ENCODE data around the gene ARHGEF38.

DNA sequence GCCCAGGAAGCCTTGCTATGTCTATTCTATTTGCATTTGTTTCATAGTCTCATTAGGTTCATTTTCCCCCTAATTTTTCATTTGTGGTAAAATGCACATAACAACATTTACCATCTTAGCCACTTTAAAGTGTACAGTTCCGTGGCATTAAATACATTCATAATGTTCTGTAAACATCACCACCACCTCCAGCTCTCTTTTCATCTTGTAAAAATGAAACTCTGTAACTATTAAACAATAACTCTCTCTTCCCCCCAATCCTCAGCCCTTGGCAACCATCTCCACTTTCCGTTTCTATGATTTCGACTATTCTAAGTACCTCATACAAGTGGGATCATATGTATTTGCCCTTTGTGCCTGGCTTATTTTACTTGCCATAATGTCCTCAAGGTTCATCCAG, 19.9 kb downstream of the ARHGEF38 start:
- TF ChIP-seq, protein P1, sequence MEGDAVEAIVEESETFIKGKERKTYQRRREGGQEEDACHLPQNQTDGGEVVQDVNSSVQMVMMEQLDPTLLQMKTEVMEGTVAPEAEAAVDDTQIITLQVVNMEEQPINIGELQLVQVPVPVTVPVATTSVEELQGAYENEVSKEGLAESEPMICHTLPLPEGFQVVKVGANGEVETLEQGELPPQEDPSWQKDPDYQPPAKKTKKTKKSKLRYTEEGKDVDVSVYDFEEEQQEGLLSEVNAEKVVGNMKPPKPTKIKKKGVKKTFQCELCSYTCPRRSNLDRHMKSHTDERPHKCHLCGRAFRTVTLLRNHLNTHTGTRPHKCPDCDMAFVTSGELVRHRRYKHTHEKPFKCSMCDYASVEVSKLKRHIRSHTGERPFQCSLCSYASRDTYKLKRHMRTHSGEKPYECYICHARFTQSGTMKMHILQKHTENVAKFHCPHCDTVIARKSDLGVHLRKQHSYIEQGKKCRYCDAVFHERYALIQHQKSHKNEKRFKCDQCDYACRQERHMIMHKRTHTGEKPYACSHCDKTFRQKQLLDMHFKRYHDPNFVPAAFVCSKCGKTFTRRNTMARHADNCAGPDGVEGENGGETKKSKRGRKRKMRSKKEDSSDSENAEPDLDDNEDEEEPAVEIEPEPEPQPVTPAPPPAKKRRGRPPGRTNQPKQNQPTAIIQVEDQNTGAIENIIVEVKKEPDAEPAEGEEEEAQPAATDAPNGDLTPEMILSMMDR (IDR thresholded peaks at IDR 0.05), result no peak
- TF ChIP-seq POLR2A (IDR thresholded peaks at IDR 0.05), result no peak
